Muscle layer of colon (tissue), 2 donors: ENCODE results near the gene PRPF40B.

Source experiments
- H3K27ac ChIP-seq: one replicate; pipeline ENCODE4 v1.7.0; 2013; ENCODE audit warnings: low read depth, mild to moderate bottlenecking, low read length, moderate library complexity
- H3K27me3 ChIP-seq, 2 donors: one replicate each; pipeline ENCODE4 v1.7.0; 2013; ENCODE audit warnings: low read length in 2 of 2, mild to moderate bottlenecking in 2 of 2; ENCODE audit not compliant: insufficient read depth in 2 of 2, control insufficient read depth in 1 of 2
- H3K36me3 ChIP-seq: one replicate; pipeline ENCODE4 v1.7.0; 2013; ENCODE audit warnings: mild to moderate bottlenecking, low read length; ENCODE audit not compliant: insufficient read depth
- H3K4me1 ChIP-seq: one replicate; pipeline ENCODE4 v1.7.0; 2013; ENCODE audit warnings: mild to moderate bottlenecking, low read length; ENCODE audit not compliant: insufficient read depth
- H3K4me3 ChIP-seq, 2 donors: one replicate each; pipeline ENCODE4 v1.7.0; 2013; ENCODE audit warnings: low read length in 2 of 2, low read depth in 1 of 2, mild to moderate bottlenecking in 1 of 2, moderate library complexity in 1 of 2
- H3K9ac ChIP-seq: one replicate; pipeline ENCODE4 v1.7.0; 2013; ENCODE audit warnings: low read length
- H3K9me3 ChIP-seq: one replicate; pipeline ENCODE4 v1.7.0; 2013; ENCODE audit warnings: mild to moderate bottlenecking, low read length
- donor health status: abdominal sarcoma.
- donor health status: Adenocarcinoma of cecum.

The PRPF40B gene

DNA sequence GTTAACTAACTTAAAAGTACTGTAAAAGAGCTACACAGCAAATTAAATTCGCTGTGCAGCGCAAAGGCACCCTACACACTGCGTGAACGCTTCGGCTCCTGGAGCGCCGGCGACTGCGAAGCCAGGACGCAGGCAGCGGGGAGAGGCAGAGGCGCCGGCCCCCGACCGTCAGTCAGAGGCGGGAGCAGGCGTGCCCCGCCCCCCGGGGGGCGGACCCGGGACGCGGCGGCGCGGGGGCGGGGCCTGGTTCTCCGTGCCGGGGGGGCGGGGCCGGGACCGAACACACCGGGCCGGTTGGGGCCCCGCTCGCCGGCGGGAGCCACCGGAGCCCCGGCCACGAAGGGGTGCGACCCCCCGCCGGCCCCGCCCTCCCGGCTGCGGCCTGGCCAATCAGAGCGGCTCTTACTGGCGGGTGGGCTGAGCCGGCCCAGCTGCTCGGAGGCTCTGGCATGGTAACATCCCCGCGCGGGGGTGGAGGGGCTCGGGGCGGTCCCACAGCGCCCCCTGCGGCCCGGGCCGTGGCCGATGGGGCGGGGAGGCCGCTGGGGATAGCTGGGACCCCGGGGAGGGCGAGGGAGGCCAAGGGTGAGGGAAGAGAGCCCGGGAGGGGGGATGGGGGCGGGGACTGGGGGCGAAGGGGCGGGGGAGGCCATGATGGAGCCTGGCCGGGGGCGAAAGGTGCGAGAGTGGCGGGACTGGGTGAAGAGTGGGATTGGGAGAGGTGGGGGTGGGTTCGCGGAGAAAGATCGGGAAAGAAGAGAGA lies at the start of gene PRPF40B:
Gene PRPF40B, plus strand, starts transcription at position 420 of the 763 bp plus-strand sequence. Its CDS starts 30 bp downstream, at position 450.
- Histone ChIP-seq H3K27ac (peak within 1 kb of the TSS; percentile 95), H3K4me1 (peaks cover 22% of the 10 kb centered on the region), H3K27me3 (no peaks in the 10 kb centered on the region), H3K9me3 (no peaks in the 10 kb centered on the region), H3K36me3 (no peaks in the 10 kb centered on the region), H3K9ac (peak within 1 kb of the TSS; percentile 34), H3K4me3 (peak within 1 kb of the TSS; percentile 55 to 91)

DNA sequence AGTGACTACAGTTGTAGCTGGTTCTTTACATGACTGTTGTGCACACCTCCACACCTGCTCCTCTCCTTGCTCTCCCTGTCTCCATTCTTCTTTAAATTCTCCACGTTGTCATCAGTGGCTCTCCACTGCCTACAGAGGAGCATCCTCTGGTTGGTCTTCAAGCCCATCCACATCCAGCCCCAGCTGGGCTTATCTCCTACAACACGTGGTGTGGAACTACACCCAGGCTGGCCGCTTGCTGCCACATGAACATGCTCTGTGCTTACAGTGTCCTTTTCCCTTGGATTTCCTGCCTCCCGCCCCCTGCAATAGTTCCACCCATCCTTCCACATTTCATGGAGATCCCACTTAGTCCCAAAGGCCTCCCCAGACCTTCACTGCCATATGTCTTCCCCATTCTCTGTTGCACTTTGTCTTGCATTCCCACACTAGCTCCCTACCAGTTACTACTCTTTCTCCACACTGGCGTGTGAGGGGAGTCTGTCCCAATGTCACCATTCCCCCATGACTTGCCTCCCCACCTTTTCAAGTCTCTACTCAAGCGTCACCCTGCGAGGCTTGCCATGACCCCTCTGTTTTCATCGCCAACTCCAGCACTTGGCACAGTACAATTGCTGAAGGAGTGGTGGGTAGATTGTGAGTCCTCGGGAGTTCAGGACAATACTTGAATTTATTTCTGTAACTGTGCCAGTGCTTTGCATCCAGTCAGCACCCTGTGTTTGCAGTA lies 45.6 kb upstream of the PRPF40B start:
- Histone ChIP-seq H3K36me3 (peaks cover 4% of the 10 kb centered on the region), H3K9ac (no peak overlapping the region), H3K27ac (no peak overlapping the region), H3K9me3 (no peaks in the 10 kb centered on the region), H3K4me3 (no peak overlapping the region), H3K27me3 (no peaks in the 10 kb centered on the region), H3K4me1 (peaks cover 19% of the 10 kb centered on the region)

DNA sequence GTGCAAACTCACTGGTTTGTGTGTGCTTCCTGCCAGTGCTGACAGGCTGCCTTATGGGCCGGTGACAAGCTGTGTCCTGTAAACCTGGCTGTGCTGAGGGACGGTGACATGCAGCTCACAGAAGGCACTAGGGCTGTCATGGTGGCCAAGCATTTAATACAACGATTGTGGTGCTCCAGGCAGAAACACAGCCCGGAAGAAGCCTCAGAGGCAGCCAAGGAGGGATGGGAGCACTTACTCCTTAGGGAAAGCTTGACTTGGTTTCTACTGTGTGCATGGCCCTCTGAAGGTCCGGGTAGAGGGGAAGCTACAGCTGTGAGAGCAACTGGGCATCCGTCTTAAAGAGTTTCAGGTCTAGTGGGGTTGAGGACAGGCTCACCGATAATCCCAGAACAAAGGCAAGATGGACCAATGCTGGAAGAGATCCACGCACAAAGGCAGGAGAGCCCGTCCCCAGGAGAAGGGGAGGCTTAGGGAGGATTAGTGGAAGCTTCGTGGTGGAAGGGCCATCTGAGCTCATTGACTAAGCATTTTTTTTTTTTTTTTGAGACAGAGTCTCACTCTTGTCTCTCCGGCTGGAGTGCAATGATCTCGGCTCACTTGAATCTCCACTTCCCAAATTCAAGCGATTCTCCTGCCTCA lies 44.8 kb upstream of the PRPF40B start:
- no peak overlapping the region for H3K4me3 ChIP-seq
- no peak overlapping the region for H3K27ac ChIP-seq
- H3K36me3 ChIP-seq, result peaks cover 4% of the 10 kb centered on the region
- H3K9ac ChIP-seq, result no peak overlapping the region
- H3K27me3 ChIP-seq, result no peaks in the 10 kb centered on the region
- peaks cover 25% of the 10 kb centered on the region for H3K4me1 ChIP-seq
- H3K9me3 ChIP-seq, result no peaks in the 10 kb centered on the region

DNA sequence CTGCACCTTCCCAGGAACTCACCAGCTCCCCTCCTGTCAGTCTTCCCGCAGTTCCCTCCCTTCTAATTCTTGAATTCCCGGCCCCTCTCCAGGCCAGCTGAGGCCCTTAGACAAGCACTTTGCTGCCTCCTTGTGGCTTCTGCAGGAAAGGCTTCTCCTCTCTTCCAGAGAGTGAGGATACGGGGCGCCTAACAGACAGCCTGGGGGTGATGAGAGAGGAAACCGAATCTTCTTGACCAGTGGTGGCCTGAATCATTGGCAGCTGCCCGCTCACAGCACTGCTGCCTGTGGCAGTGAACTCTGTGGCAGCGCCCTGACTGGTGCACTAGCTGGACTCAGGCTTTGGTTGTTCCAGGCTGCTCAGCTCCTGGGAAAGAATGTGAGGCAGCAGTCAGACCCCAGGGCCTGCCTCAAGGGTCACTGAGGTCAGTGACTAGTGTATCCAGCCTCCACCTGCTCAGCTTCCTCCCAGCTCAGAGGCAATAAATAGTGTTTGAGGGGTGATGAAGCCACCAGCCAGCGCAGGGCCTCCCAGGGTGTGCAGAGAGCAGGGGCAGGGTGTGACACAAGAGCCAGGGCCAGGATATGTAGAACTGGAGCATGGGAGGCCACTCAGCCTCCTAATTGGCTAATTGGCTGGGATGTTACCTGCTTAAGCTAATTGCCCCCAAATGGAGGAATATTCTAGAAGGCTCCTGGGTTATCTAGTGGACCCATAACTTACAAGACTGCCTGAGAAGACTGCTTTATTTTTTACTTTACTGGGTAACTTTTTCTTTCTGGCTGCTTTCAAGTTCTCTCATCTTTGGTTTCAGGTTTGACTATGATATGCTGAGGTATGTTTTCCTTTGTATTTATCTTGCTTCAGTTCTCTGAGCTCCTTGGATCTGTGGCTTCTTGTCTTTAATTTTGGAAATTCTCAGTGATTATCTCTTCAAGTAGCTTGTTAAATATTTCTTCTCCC lies 42.5 kb upstream of the PRPF40B start:
- Histone ChIP-seq H3K9ac (no peak overlapping the region), H3K27me3 (no peaks in the 10 kb centered on the region), H3K9me3 (no peaks in the 10 kb centered on the region), H3K27ac (no peak overlapping the region), H3K4me3 (no peak overlapping the region), H3K4me1 (peaks cover 32% of the 10 kb centered on the region), H3K36me3 (no peaks in the 10 kb centered on the region)

DNA sequence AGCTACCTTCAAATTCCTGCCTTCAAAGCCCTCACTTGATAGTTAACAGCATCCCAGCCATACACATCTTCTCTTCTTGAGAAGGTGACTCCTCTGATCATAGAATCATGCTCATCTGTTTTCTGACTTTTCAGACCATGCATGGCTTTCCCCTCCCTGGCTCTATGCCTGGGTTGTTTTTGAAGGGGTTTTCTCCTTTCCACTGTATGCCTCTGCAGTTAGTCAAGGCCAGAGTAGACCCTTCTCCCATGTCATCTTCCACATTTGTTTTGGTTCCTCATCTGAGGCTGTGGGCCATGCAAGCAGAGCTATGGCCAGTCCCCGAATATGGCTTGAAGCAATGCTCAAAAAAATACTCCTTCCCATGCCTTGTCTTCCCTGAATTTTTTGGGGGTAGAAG lies 41.2 kb upstream of the PRPF40B start:
- H3K36me3 ChIP-seq, result peaks cover 6% of the 10 kb centered on the region
- no peak overlapping the region for H3K4me3 ChIP-seq
- no peaks in the 10 kb centered on the region for H3K27me3 ChIP-seq
- peak overlapping the region; percentile 15 for H3K27ac ChIP-seq
- no peaks in the 10 kb centered on the region for H3K9me3 ChIP-seq
- H3K4me1 ChIP-seq, result peaks cover 32% of the 10 kb centered on the region
- H3K9ac ChIP-seq, result no peak overlapping the region

DNA sequence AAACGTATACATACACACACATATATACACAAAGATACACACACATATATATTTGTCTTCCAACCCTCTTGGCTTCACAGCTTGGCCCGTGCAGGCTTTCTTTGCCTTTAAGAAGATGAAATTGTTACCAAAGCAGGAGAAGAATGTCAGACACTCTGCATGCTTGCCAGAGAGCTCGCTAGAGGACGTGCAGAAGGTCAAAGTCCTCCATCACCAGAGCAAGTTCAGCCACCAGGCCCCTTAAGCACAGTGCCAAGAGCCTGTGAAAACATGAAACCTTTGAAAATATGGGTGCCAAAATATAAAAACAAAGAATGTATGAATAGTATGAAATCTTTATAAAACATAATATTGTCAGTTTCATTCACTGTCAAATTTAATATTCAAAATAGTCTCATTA lies 40.5 kb upstream of the PRPF40B start:
- Histone ChIP-seq H3K4me3 (no peak overlapping the region), H3K27me3 (no peaks in the 10 kb centered on the region), H3K4me1 (peaks cover 32% of the 10 kb centered on the region), H3K27ac (peak overlapping the region; percentile 48), H3K9me3 (no peaks in the 10 kb centered on the region), H3K36me3 (peaks cover 6% of the 10 kb centered on the region), H3K9ac (no peak overlapping the region)

DNA sequence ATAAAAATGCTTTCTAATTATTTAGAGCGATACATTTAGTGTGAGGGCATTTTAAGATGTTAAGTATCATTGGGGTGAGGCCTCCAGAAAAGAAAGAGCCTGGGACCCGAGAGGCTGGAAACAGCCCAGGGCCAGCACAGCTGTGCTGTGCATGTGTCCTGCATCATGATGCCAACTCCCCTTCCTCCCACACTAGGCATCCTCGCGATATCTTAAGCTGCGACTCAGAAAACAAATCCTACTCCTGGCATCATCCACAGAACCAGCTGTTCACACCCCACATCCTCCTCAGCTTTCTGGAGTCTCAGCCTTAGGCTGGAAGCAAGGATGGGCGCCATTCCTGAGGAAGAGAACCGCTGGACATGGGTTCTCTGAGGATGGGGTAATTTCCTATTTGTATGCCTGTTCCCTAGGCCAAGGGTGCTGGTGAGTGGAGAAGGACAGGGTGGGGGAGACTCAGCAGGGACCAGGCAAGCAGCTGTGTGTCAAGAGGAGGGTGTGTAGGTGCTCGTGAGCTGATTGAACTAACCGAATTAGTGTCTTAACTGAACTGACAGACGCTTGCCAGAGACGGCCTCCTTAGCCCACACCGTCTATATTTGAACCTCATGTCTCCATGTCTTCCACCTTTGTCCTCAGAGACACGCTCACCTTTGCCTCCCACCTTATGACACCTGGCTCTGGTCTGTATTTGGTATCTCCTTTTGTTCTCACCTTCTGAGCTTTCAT lies 39.8 kb upstream of the PRPF40B start:
- Histone ChIP-seq H3K27me3 (no peaks in the 10 kb centered on the region), H3K9ac (no peak overlapping the region), H3K27ac (peak overlapping the region; percentile 48), H3K9me3 (no peaks in the 10 kb centered on the region), H3K4me1 (peaks cover 32% of the 10 kb centered on the region), H3K36me3 (peaks cover 6% of the 10 kb centered on the region), H3K4me3 (no peak overlapping the region)

DNA sequence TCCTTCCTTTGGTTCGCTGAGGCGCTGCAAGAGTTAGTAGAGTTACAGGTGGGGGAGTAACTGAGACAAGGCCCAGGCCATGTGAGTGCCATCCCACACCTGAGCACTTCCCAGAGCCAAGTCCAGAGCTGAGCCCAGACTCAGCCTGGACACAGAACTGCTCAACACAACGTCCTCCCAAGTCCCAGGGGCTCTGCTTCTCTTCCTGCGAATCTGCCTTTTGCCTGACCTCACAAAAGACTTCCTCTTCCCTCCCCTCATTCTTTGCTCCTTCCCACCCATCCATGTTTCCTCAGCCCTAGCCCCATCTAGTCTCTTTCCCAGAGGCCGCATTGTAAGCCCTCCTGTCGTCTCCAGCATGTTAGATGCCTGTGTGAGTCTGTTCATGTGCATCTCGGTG lies 38.8 kb upstream of the PRPF40B start:
- H3K27me3 ChIP-seq, result no peaks in the 10 kb centered on the region
- peaks cover 32% of the 10 kb centered on the region for H3K4me1 ChIP-seq
- H3K9me3 ChIP-seq, result no peaks in the 10 kb centered on the region
- H3K9ac ChIP-seq, result no peak overlapping the region
- H3K4me3 ChIP-seq, result no peak overlapping the region
- no peak overlapping the region for H3K27ac ChIP-seq
- H3K36me3 ChIP-seq, result peaks cover 6% of the 10 kb centered on the region

DNA sequence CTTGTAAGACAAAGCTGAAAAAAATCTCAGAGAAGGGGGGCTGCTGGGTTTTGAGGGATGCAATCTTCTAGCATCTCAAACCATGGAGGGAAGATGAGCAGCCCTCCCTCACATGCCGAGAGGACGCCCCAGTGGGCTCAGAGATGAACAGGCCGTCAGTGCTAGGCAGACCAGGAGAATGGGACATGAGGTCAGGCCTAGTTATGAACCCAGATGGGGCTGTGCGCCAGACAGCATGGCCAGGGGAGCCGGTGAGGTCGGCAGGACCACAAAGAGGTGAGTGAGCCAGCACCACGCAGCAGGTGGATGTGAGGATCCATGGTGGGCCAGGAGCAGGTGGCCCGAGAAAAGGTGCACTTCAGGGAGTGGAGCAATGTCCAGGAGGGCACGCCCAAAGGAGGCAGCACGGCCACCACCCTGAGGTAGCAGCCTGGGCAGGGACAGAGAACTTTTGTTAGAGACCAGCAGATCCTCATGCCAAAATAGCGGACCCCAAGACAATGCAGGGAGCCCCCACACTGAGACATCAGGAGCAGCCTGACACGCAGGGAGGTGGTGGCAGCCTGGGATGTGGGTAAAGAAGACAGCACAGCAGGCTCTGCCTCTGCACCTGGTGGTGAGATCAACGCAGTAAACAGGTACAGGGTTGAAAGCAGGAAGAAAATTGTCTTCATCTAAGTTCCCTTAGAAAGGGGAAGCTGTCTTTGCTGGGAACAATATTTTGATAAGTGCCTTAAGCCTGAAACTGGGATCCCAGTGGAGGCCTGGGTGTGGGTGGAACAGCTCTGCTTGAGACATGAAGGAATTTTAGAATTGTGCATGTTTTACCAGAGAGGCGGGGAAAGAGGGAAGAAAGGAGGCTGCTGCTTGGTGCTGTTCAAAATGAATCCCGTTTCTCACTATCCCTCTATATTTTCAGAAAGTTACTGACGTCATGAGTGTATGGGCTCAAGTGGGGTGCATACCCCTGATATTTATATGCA lies 37.6 kb upstream of the PRPF40B start:
- no peak overlapping the region for H3K27ac ChIP-seq
- H3K36me3 ChIP-seq, result peaks cover 6% of the 10 kb centered on the region
- no peaks in the 10 kb centered on the region for H3K9me3 ChIP-seq
- no peak overlapping the region for H3K4me3 ChIP-seq
- peaks cover 24% of the 10 kb centered on the region for H3K4me1 ChIP-seq
- no peaks in the 10 kb centered on the region for H3K27me3 ChIP-seq
- H3K9ac ChIP-seq, result no peak overlapping the region
